Measurements from ENCODE around the gene SLC30A2. TPM values are rescaled to one million over a fixed set of nuclear protein-coding genes. Genes with fewer than 3 reads are reported as not detected.

The SLC30A2 gene
- total and polyA plus RNA-seq, 10 donors, result not detected

- TF ChIP-seq CTCF (IDR thresholded peaks at IDR 0.05 in 8 of 11, conservative IDR thresholded peaks at IDR 0.05 in 3 of 11), result no peak
- no peak for TF ChIP-seq POLR2AphosphoS5 (IDR thresholded peaks at IDR 0.05)
- no peak for TF ChIP-seq POLR2A (IDR thresholded peaks at IDR 0.05)
- H3K4me3 ChIP-seq, result no peak overlapping the region
- no peak for DNase-seq
- no peaks in the 10 kb centered on the region for H3K36me3 ChIP-seq
- H3K4me1 ChIP-seq, result peaks cover 4 to 15% (median 12%) of the 10 kb centered on the region in 6 donors
- H3K27ac ChIP-seq, result no peak overlapping the region
- intact Hi-C loops (cut with DNase I; ENCODE audit: low total_unique reads), result no loop called here
- peaks cover 0 to 61% (median 33%) of the 10 kb centered on the region in 7 donors for H3K27me3 ChIP-seq (replicated peaks in 1 of 7)
- H3K9me3 ChIP-seq, result no peaks in the 10 kb centered on the region
- 68 to 78% (median 70%) methylated on average over 4 of the region's 4 CpGs for WGBS, 5 donors
Measured at GRCh38 chr1:26041978-26042377, 3.9 kb downstream of the SLC30A2 start.

- Histone ChIP-seq H3K36me3 (no peaks in the 10 kb centered on the region), H3K27ac (no peak overlapping the region), H3K9me3 (no peaks in the 10 kb centered on the region), H3K27me3 (replicated peaks in 1 of 7) (peaks cover 0 to 60% (median 28%) of the 10 kb centered on the region in 7 donors), H3K4me3 (no peak overlapping the region), H3K4me1 (peaks cover 5 to 17% (median 12%) of the 10 kb centered on the region in 6 donors)
- DNase-seq, result no peak
- WGBS, 5 donors, result 67 to 86% (median 80%) methylated on average over 7 of the region's 7 CpGs
- TF ChIP-seq CTCF (IDR thresholded peaks at IDR 0.05 in 8 of 11, conservative IDR thresholded peaks at IDR 0.05 in 3 of 11) (no peak), POLR2A (IDR thresholded peaks at IDR 0.05) (no peak), POLR2AphosphoS5 (IDR thresholded peaks at IDR 0.05) (no peak)
- intact Hi-C loops (cut with DNase I; ENCODE audit: low total_unique reads), result no loop called here
Measured at GRCh38 chr1:26041401-26041800, 4.5 kb downstream of the SLC30A2 start.

- WGBS, 5 donors, result 63 to 89% (median 68%) methylated on average over 5 to 6 of the region's 6 CpGs
- H3K4me3 ChIP-seq, result no peak overlapping the region
- H3K27me3 ChIP-seq (replicated peaks in 1 of 7), result peaks cover 0 to 50% (median 7%) of the 10 kb centered on the region in 7 donors
- peaks cover 6 to 22% (median 15%) of the 10 kb centered on the region in 6 donors for H3K4me1 ChIP-seq
- H3K9me3 ChIP-seq, result no peaks in the 10 kb centered on the region
- intact Hi-C loops (cut with DNase I; ENCODE audit: low total_unique reads), result loop anchor here (10.0 kb wide), 1 partner anchor 106 kb away; no protein-coding TSS in a partner anchor
- H3K27ac ChIP-seq, result no peak overlapping the region
- TF ChIP-seq POLR2A (IDR thresholded peaks at IDR 0.05) (no peak), POLR2AphosphoS5 (IDR thresholded peaks at IDR 0.05) (no peak), CTCF (IDR thresholded peaks at IDR 0.05 in 8 of 11, conservative IDR thresholded peaks at IDR 0.05 in 3 of 11) (no peak)
- no peak for DNase-seq
- no peaks in the 10 kb centered on the region for H3K36me3 ChIP-seq
Measured at GRCh38 chr1:26038904-26039303, 7.0 kb downstream of the SLC30A2 start.

- intact Hi-C loops (cut with DNase I; ENCODE audit: low total_unique reads), result loop anchor here (10.0 kb wide), 1 partner anchor 106 kb away; no protein-coding TSS in a partner anchor
- peaks cover 6 to 22% (median 15%) of the 10 kb centered on the region in 6 donors for H3K4me1 ChIP-seq
- DNase-seq, result no peak
- peaks cover 0 to 50% (median 7%) of the 10 kb centered on the region in 7 donors for H3K27me3 ChIP-seq (replicated peaks in 1 of 7)
- TF ChIP-seq POLR2A (IDR thresholded peaks at IDR 0.05) (no peak), POLR2AphosphoS5 (IDR thresholded peaks at IDR 0.05) (no peak), CTCF (IDR thresholded peaks at IDR 0.05 in 8 of 11, conservative IDR thresholded peaks at IDR 0.05 in 3 of 11) (no peak)
- no peak overlapping the region for H3K27ac ChIP-seq
- no peak overlapping the region for H3K4me3 ChIP-seq
- 85 to 89% (median 88%) methylated on average over 6 of the region's 6 CpGs; no CpG with 5 or more reads in 1 of the 5 donors for WGBS, 5 donors
- H3K36me3 ChIP-seq, result no peaks in the 10 kb centered on the region
- no peaks in the 10 kb centered on the region for H3K9me3 ChIP-seq
Measured at GRCh38 chr1:26038477-26038876, 7.4 kb downstream of the SLC30A2 start.

Data from spleen (tissue), 11 donors.